Measurements from ENCODE around the gene KRT37.
"Not testable (repeated sequence)": the region's sequence is repeated elsewhere in the genome, so short reads cannot be mapped to it uniquely, and the experiment has no call there.

The KRT37 gene

GRCh38 chr17:41434415-41434814, 10.0 kb upstream of the KRT37 start:
- DNase-seq (no peak), ATAC-seq (no peak)

GRCh38 chr17:41434005-41434404, 9.6 kb upstream of the KRT37 start:
- ATAC-seq (no peak), DNase-seq (no peak)

- DNase-seq (no peak), ATAC-seq (no peak)
Measured at GRCh38 chr17:41433586-41433985, 9.2 kb upstream of the KRT37 start.

GRCh38 chr17:41430376-41430775, 6.0 kb upstream of the KRT37 start:
- not testable (repeated sequence) for ATAC-seq, DNase-seq

GRCh38 chr17:41429667-41430066, 5.3 kb upstream of the KRT37 start:
- no peak for DNase-seq
- ATAC-seq = no peak

- ATAC-seq (no peak), DNase-seq (no peak)
Measured at GRCh38 chr17:41428591-41429291, 4.4 kb upstream of the KRT37 start.

- DNase-seq, ATAC-seq: not testable (repeated sequence)
Measured at GRCh38 chr17:41422586-41422985, 1.8 kb downstream of the KRT37 start.

GRCh38 chr17:41421617-41422016, 2.8 kb downstream of the KRT37 start:
- DNase-seq = no peak
- ATAC-seq = no peak

- DNase-seq (no peak), ATAC-seq (no peak)
Measured at GRCh38 chr17:41421116-41421515, 3.3 kb downstream of the KRT37 start.

- no peak for DNase-seq
- no peak for ATAC-seq
Measured at GRCh38 chr17:41420134-41420533, 4.3 kb downstream of the KRT37 start.

GRCh38 chr17:41419716-41420115, 4.7 kb downstream of the KRT37 start:
- DNase-seq (no peak), ATAC-seq (no peak)

GRCh38 chr17:41418116-41418860, 6.1 kb downstream of the KRT37 start:
- ATAC-seq (no peak), DNase-seq (no peak)

- DNase-seq (no peak), ATAC-seq (no peak)
Measured at GRCh38 chr17:41417576-41418015, 6.8 kb downstream of the KRT37 start.

GRCh38 chr17:41417127-41417526, 7.3 kb downstream of the KRT37 start:
- no peak for ATAC-seq
- DNase-seq = no peak

GRCh38 chr17:41416479-41416878, 7.9 kb downstream of the KRT37 start:
- no peak for ATAC-seq
- DNase-seq = no peak

GRCh38 chr17:41415833-41416335, 8.5 kb downstream of the KRT37 start:
- no peak for ATAC-seq
- no peak for DNase-seq

- no peak for ATAC-seq
Measured at GRCh38 chr17:41415411-41415810, 9.0 kb downstream of the KRT37 start.

GRCh38 chr17:41413982-41414381, 10.4 kb downstream of the KRT37 start:
- DNase-seq = no peak
- ATAC-seq = no peak

More at GRCh38 chr17:41415411-41415810, 9.0 kb downstream of the KRT37 start:
- DNase-seq = no peak

GRCh38 chr17:41413353-41413957, 10.9 kb downstream of the KRT37 start:
- ATAC-seq (no peak), DNase-seq (no peak)

GRCh38 chr17:41411072-41411840, 13.1 kb downstream of the KRT37 start:
- no peak for ATAC-seq
- DNase-seq = no peak

- ATAC-seq (no peak), DNase-seq (no peak)
Measured at GRCh38 chr17:41407226-41407625, 17.2 kb downstream of the KRT37 start.

GRCh38 chr17:41406205-41406604, 18.2 kb downstream of the KRT37 start:
- no peak for DNase-seq

More at GRCh38 chr17:41406205-41406604, 18.2 kb downstream of the KRT37 start:
- no peak for ATAC-seq

All from stimulated activated naive CD8-positive, alpha-beta T cell treated with anti-CD3 and anti-CD28 coated beads, Interleukin-15, Interleukin-2, amounts not matched to agents 100 U/mL and 50 U/mL, for 24 hours (primary cell).